ENCODE measurements around the gene FUT3. TPM values are rescaled to one million over a fixed set of nuclear protein-coding genes. Genes with fewer than 3 reads are reported as not detected.
"Not testable (repeated sequence)": the region's sequence is repeated elsewhere in the genome, so short reads cannot be mapped to it uniquely, and the experiment has no call there.

Gene FUT3
- total RNA-seq, 2 experiments from 2014 or later = not detected

GRCh38 chr19:5891938-5892771 is 40.9 kb upstream of the FUT3 start:
- H3K4me3 Mint-ChIP-seq = no peak overlapping the region
- no peak overlapping the region for H3K27ac Mint-ChIP-seq
- peak; percentile 52 for DNase-seq
- POLR2A ChIA-PET = interaction anchor here (0.5 to 3.0 kb wide), 2 partner anchors 8 to 11 kb away, joined by 3 to 15 read pairs; partner anchors contain the start of gene NDUFA11
- H3K4me1 Mint-ChIP-seq = no peaks in the 10 kb centered on the region
- H3K27me3 Mint-ChIP-seq = peaks cover 11% of the 10 kb centered on the region
- peak; percentile 57 for ATAC-seq (ENCODE audit: low read depth)
- H3K9me3 Mint-ChIP-seq = no peaks in the 10 kb centered on the region
- H3K36me3 Mint-ChIP-seq = no peaks in the 10 kb centered on the region

GRCh38 chr19:5891572-5891937 is 40.3 kb upstream of the FUT3 start:
- Mint-ChIP-seq H3K4me1 (no peaks in the 10 kb centered on the region), H3K27ac (no peak overlapping the region), H3K9me3 (no peaks in the 10 kb centered on the region), H3K27me3 (peaks cover 11% of the 10 kb centered on the region), H3K4me3 (no peak overlapping the region), H3K36me3 (no peaks in the 10 kb centered on the region)
- POLR2A ChIA-PET = interaction anchor here (0.5 to 3.0 kb wide), 2 partner anchors 9 to 12 kb away, joined by 3 to 15 read pairs; partner anchors contain the start of gene NDUFA11
- DNase-seq (no peak), ATAC-seq (ENCODE audit: low read depth) (no peak)

DNA sequence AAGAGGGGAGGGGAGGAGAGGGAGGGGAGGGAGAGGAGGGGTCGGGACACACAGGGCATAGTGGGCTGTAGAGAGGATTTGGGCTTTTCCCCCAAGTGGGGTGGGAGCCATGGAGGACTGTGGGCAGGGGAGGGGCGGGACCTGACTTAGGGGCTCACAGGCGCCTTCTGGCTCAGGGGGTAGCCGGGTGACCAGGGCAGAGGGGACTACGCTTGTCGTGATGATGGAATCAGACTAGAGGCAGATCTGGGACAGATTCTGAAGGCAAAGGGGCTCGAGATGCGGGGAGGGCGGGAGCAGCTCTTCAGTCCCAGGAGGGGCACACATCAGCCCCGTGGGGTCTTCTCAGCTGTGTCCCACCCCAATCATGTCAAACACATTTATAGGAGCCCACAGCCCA is 38.9 kb upstream of the FUT3 start:
- Mint-ChIP-seq H3K4me1 (no peaks in the 10 kb centered on the region), H3K27ac (no peak overlapping the region), H3K4me3 (no peak overlapping the region), H3K9me3 (no peaks in the 10 kb centered on the region), H3K27me3 (peaks cover 11% of the 10 kb centered on the region), H3K36me3 (no peaks in the 10 kb centered on the region)
- POLR2A ChIA-PET = interaction anchor here (1.5 kb wide), 1 partner anchor 62 kb away, joined by 7 read pairs; no protein-coding TSS in a partner anchor
- ATAC-seq (ENCODE audit: low read depth) = peak; percentile 15
- DNase-seq = no peak

DNA sequence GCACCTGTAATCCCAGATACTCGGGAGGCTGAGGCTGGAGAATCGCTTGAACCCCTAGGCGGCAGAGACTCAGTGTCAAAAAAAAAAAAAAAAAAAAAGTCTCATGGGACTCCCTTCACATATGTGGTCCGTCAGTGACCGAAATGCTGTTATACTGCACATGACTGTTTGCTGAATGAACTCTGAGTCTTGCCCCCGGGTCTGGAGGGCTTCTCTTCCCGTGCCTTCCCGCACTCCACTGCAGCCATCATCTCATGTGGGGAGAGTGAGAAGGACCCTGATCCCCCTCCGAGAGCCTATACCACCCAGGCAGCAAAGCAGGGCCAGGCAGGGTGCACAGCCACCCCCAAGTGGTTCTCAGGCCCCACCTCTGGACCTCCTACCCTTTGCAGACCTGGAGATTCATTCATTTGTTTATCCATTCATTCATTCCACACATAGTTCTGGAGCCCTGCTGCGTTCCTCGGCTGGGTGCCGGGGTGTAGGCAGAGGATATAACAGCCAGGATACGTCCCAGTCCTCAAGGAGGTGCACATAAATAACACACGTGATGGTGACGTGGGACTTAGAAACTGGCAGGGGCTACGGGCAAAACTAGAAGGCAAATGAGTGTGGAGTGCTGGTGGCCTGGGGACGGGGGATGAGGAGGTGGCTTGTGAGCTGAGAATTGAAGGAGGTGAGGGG is 38.2 kb upstream of the FUT3 start:
- ATAC-seq (ENCODE audit: low read depth) (no peak), DNase-seq (no peak)
- H3K27ac Mint-ChIP-seq = no peak overlapping the region
- no peak overlapping the region for H3K4me3 Mint-ChIP-seq
- no peaks in the 10 kb centered on the region for H3K36me3 Mint-ChIP-seq
- no peaks in the 10 kb centered on the region for H3K4me1 Mint-ChIP-seq
- H3K9me3 Mint-ChIP-seq = no peaks in the 10 kb centered on the region
- POLR2A ChIA-PET = interaction anchor here (1.2 to 1.5 kb wide), 2 partner anchors 60 to 61 kb away, joined by 3 to 7 read pairs; no protein-coding TSS in a partner anchor
- H3K27me3 Mint-ChIP-seq = peaks cover 11% of the 10 kb centered on the region

DNA sequence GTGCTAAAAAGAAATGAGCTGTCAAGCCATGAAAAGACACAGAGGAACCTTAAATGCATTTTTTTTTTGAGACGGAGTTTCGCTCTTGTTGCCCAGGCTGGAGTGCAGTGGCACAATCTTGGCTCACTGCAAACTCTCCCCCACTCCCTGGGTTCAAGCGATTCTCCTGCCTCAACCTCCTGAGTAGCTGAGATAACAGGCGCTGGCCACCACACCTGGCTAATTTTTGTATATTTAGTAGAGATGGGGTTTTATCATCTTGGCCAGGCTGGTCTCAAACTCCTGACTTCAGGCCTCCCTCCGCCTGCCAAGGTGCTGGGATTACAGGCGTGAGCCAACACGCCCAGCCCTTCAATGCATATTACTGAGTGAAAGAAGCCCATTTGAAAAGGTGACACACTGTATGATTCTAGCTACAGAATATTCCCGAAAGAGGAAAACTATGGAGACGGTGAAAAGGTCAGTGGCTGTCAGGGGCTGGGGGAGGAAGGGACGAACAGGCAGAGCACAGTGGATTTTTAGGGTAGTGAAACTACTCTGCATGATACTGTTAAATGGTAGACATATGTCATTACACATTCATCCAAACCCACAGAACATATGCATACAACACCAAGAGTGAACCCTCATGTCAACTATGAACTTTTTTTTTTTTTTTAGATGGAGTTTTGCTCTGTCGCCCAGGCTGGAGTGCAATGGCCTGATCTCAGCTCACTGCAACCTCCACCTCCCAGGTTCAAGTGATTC is 33.0 kb upstream of the FUT3 start:
- DNase-seq; H3K4me3 Mint-ChIP-seq; H3K4me1 Mint-ChIP-seq; H3K27ac Mint-ChIP-seq; H3K36me3 Mint-ChIP-seq; ATAC-seq (ENCODE audit: low read depth); H3K9me3 Mint-ChIP-seq: not testable (repeated sequence)
- peaks cover 18% of the 10 kb centered on the region for H3K27me3 Mint-ChIP-seq
- POLR2A ChIA-PET = interaction anchor here (0.5 kb wide), 1 partner anchor 149 kb away, joined by 3 read pairs; no protein-coding TSS in a partner anchor

GRCh38 chr19:5883157-5883873 is 32.1 kb upstream of the FUT3 start:
- ATAC-seq (ENCODE audit: low read depth); POLR2A ChIA-PET; H3K36me3 Mint-ChIP-seq; H3K4me1 Mint-ChIP-seq; H3K9me3 Mint-ChIP-seq; H3K4me3 Mint-ChIP-seq; H3K27ac Mint-ChIP-seq; DNase-seq: not testable (repeated sequence)
- H3K27me3 Mint-ChIP-seq = peaks cover 16% of the 10 kb centered on the region

DNA sequence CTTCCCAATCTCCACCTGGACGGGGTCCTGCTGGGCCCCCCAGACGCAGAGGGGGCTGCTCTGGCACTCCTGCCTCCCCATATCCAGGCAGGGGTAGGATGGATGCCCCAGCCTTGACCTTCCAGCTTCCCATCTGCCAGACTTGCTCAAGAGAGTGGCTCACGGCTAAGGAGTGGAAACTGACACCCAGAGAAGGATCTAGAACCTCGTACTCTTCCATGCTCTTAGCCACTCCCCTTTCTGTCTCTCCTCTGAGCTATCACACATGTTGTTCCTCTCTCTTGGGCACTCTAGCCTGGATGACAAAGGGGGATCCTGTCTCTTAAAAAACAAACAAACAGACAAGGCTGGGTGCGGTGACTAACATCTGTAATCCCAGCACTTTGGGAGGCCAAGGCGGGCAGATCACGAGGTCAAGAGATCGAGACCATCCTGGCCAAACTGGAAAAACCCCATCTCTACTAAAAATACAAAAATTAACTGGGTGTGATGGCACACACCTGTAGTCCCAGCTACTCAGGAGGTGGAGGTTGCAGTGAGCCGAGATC is 31.2 kb upstream of the FUT3 start:
- peaks cover 12% of the 10 kb centered on the region for H3K27me3 Mint-ChIP-seq
- H3K9me3 Mint-ChIP-seq = no peaks in the 10 kb centered on the region
- DNase-seq = no peak
- no peak for ATAC-seq (ENCODE audit: low read depth)
- no peak overlapping the region for H3K27ac Mint-ChIP-seq
- no peaks in the 10 kb centered on the region for H3K4me1 Mint-ChIP-seq
- no peaks in the 10 kb centered on the region for H3K36me3 Mint-ChIP-seq
- H3K4me3 Mint-ChIP-seq = no peak overlapping the region
- POLR2A ChIA-PET = interaction anchor here (0.6 kb wide), 1 partner anchor 13 kb away, joined by 3 read pairs; no protein-coding TSS in a partner anchor

- ATAC-seq (ENCODE audit: low read depth) (no peak), DNase-seq (no peak)
- Mint-ChIP-seq H3K4me3 (no peak overlapping the region), H3K36me3 (no peaks in the 10 kb centered on the region), H3K4me1 (no peaks in the 10 kb centered on the region), H3K9me3 (no peaks in the 10 kb centered on the region), H3K27ac (no peak overlapping the region), H3K27me3 (peaks cover 12% of the 10 kb centered on the region)
- POLR2A ChIA-PET = interaction anchor here (0.6 kb wide), 1 partner anchor 12 kb away, joined by 3 read pairs; no protein-coding TSS in a partner anchor
Observed at GRCh38 chr19:5881543-5882299, 30.5 kb upstream of the FUT3 start.

DNA sequence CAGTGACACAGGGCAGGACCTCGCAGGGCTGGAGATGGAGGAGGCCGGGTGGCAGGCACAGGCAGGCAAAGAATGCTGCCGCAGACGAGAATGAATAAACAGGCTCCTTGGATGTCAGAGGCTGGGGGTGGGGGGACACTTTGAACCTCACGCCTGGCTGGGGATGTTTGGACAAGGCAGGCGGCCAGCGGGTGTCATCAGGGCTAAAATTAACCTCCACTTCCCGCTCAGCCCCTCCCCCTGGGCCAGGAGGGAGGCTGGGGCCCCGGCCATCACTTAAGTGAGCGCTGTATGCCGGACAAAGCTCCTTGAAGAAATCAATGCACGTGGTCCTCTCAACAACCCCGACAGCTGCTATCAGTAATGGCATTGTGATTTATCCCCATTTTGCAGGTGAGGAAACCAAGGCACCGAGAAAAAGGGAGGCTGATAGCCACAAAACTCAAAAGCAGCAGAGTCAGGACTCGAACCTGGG is 29.4 kb upstream of the FUT3 start:
- Mint-ChIP-seq H3K4me1 (no peaks in the 10 kb centered on the region), H3K27me3 (peaks cover 15% of the 10 kb centered on the region), H3K36me3 (no peaks in the 10 kb centered on the region), H3K27ac (no peak overlapping the region), H3K4me3 (no peak overlapping the region), H3K9me3 (no peaks in the 10 kb centered on the region)
- POLR2A ChIA-PET = no interaction called here
- no peak for ATAC-seq (ENCODE audit: low read depth)
- no peak for DNase-seq

- Mint-ChIP-seq H3K4me1 (no peaks in the 10 kb centered on the region), H3K4me3 (no peak overlapping the region), H3K27me3 (peaks cover 15% of the 10 kb centered on the region), H3K27ac (no peak overlapping the region), H3K36me3 (no peaks in the 10 kb centered on the region), H3K9me3 (no peaks in the 10 kb centered on the region)
- ATAC-seq (ENCODE audit: low read depth) (no peak), DNase-seq (no peak)
- POLR2A ChIA-PET = no interaction called here
Observed at GRCh38 chr19:5880196-5880595, 28.9 kb upstream of the FUT3 start.

GRCh38 chr19:5877882-5878281 is 26.6 kb upstream of the FUT3 start:
- ATAC-seq (ENCODE audit: low read depth) = no peak
- Mint-ChIP-seq H3K4me1 (peaks cover 3% of the 10 kb centered on the region), H3K36me3 (no peaks in the 10 kb centered on the region), H3K27ac (no peak overlapping the region), H3K4me3 (no peak overlapping the region), H3K9me3 (no peaks in the 10 kb centered on the region), H3K27me3 (peaks cover 12% of the 10 kb centered on the region)
- POLR2A ChIA-PET = no interaction called here
- no peak for DNase-seq

GRCh38 chr19:5877427-5877826 is 26.2 kb upstream of the FUT3 start:
- POLR2A ChIA-PET = no interaction called here
- ATAC-seq (ENCODE audit: low read depth) (no peak), DNase-seq (no peak)
- no peaks in the 10 kb centered on the region for H3K9me3 Mint-ChIP-seq
- H3K4me1 Mint-ChIP-seq = peaks cover 3% of the 10 kb centered on the region
- H3K27ac Mint-ChIP-seq = no peak overlapping the region
- no peaks in the 10 kb centered on the region for H3K36me3 Mint-ChIP-seq
- peaks cover 12% of the 10 kb centered on the region for H3K27me3 Mint-ChIP-seq
- no peak overlapping the region for H3K4me3 Mint-ChIP-seq
